HCT116 (cell line): ENCODE measurements around the gene EDEM3. TPM values are rescaled to one million over a fixed set of nuclear protein-coding genes. Genes with fewer than 3 reads are reported as not detected.

ENCODE experiments used
- total RNA-seq: library from RNA; stranded (reverse); gene quantifications from one replicate; pipeline ENCODE4 v1.2.1, GENCODE V29; 2021; ENCODE audit not compliant: unreplicated experiment

EDEM3 gene
- total RNA-seq, 1 experiment from 2014 or later = 14.9 TPM

Other genes starting within 250 kb of the EDEM3 start
- gene NIBAN1, start 219.7 kb upstream of the EDEM3 start, total RNA-seq = 10.3 TPM